HG03575 (cell line): ENCODE measurements around the gene TMEM120B.

ENCODE experiments used
- ATAC-seq: cut with Tn5 transposase; IDR thresholded peaks from one replicate; pipeline ENCODE4 v1.9.1; 2021; ENCODE audit not compliant: unreplicated experiment, insufficient number of reproducible peaks, low FRiP score; ENCODE audit errors: extremely low read depth

Gene TMEM120B

GRCh38 chr12:121826318-121827150 is 114.0 kb downstream of the TMEM120B start:
- no peak for ATAC-seq

- no peak for ATAC-seq
Measured at GRCh38 chr12:121827351-121828099, 115.0 kb downstream of the TMEM120B start.

DNA sequence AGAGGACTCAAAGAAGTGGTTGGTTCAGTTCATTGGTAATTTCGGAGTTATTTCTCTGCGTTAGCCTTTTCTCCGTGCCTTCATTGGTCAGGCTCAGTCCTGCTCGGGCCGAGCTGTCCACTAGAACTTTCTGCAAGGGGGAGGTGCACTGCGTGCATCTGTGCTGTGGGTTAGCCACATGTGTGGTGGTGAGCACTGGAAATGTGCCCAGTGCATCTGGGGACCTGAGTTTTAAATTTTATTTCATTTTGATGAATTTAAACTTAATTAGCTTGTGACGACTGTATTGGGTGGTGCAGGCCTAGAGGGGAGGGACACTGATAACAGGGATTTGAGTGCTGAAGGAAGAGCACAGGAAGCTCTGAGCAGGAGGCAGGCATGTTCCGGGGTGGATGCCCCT is 115.8 kb downstream of the TMEM120B start:
- no peak for ATAC-seq

DNA sequence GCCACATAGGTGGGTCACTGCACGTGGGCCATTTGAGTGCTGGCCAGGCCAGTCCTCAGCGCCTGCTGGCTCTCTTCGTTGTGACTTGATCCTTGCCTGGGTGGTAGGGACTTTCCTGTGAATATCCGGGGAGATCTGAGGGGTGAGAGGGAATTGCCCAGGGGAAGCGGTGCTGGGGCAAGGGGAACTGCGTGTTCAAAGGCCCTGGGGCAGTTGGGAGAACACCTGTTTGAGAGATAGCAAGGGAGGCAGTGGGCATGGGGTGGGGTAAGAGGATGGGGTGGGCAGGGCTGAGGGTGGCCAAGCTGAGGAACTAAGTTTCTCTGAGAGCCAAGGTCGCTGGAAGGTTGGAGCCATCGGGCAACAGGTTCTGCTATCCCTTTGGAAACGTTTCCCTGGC is 116.3 kb downstream of the TMEM120B start:
- no peak for ATAC-seq

DNA sequence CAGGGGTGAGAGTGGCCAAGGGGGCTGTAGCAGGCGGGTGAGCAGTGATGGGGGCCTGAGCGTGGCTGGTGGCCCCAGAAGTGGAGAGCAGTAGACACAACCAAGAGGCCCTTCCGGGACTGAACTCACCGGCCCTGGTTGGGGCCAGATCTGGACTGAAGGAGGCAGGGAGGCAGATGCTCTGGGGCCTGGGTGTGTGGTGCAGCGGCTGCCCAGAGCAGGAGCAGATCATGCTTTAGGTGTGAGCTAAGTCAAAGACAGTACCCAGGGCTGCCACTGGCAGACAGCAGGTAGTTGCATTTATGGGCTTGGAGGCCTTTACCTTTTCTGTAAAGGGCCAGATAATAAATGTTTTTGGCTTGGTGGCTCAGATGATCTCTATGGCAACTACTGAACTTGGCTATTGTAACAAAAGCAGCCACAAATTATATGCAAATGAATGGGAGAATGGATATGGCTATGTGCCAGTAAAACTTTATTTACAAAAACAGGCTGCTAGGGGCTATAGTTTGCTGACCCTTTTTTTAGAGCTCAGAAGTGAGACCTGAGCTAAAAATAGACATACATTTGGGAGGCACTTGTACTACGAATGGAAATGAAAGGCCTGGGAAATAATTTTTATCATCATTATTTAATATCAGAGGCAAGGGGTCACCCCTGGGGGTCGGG is 116.8 kb downstream of the TMEM120B start:
- ATAC-seq, result no peak

- no peak for ATAC-seq
Measured at GRCh38 chr12:121830134-121830533, 117.6 kb downstream of the TMEM120B start.

- no peak for ATAC-seq
Measured at GRCh38 chr12:121830588-121831265, 118.2 kb downstream of the TMEM120B start.
